Vagina (tissue), 2 donors: ENCODE results near the gene ZFHX3. TPM values are rescaled to one million over a fixed set of nuclear protein-coding genes. Genes with fewer than 3 reads are reported as not detected.

Experiments used
- DNase-seq, 2 donors: peaks; one replicate each; pipeline ENCODE4 v3.0.0-alpha.2; 2017; ENCODE audit errors: extremely low spot score in 2 of 2
- H3K27ac ChIP-seq: fragments of 200-600 bp; sonication (generic); one replicate; pipeline ENCODE4 v1.5.1; 2019
- H3K27me3 ChIP-seq: fragments of 200-600 bp; sonication (generic); one replicate; pipeline ENCODE4 v1.5.1; 2019
- H3K36me3 ChIP-seq, 2 donors: fragments of 200-600 bp; sonication (generic); one replicate each; pipeline ENCODE4 v1.5.1; 2017 to 2019
- H3K4me1 ChIP-seq: fragments of 200-600 bp; sonication (generic); one replicate; pipeline ENCODE4 v1.5.1; 2019
- H3K4me3 ChIP-seq, 2 donors: fragments of 200-600 bp; sonication (generic); 1 replicate in 1 of 2; 2 replicates in 1 of 2; pipeline ENCODE4 v1.5.1; 2016 to 2019
- H3K9me3 ChIP-seq: fragments of 200-600 bp; sonication (generic); one replicate; pipeline ENCODE4 v1.5.1; 2019
- POLR2A ChIP-seq, 2 donors: fragments of 450-650 bp; IDR thresholded peaks; one replicate each; pipeline ENCODE4 v1.6.1; 2017; ENCODE audit warnings: antibody characterized with exemption in 2 of 2, mild to moderate bottlenecking in 2 of 2, moderate library complexity in 2 of 2
- POLR2AphosphoS5 ChIP-seq, 2 donors: sonication (generic); formaldehyde crosslinking; IDR thresholded peaks; one replicate each; pipeline ENCODE4 v1.9.0; 2017; ENCODE audit warnings: antibody characterized with exemption in 2 of 2, mild to moderate bottlenecking in 2 of 2, low read depth in 1 of 2; ENCODE audit not compliant: insufficient read depth in 1 of 2
- intact Hi-C: fragments of 100-400 bp; cut with DNase I; formaldehyde crosslinking; loops from one replicate; pipeline ENCODE4 v1.15.1; 2023
- total RNA-seq: library from RNA; depleted of rRNA; stranded (reverse); fragments of >200 nt; gene quantifications from one replicate; pipeline ENCODE4 v1.2.3, GENCODE V29; 2016
- TF ChIP-seq, protein P1 (sequence below), 3 experiments: fragments of 450-650 bp in 2 of 3; fragments of 200-600 bp in 1 of 3; sonication (generic) in 1 of 3; IDR thresholded peaks; one replicate each; pipeline ENCODE4 v1.5.1; 2017 to 2019; ENCODE audit warnings: antibody characterized with exemption in 3 of 3, mild to moderate bottlenecking in 2 of 3, moderate library complexity in 2 of 3

Gene ZFHX3
- total RNA-seq, 1 donor from 2014 or later = 28.0 TPM

DNA sequence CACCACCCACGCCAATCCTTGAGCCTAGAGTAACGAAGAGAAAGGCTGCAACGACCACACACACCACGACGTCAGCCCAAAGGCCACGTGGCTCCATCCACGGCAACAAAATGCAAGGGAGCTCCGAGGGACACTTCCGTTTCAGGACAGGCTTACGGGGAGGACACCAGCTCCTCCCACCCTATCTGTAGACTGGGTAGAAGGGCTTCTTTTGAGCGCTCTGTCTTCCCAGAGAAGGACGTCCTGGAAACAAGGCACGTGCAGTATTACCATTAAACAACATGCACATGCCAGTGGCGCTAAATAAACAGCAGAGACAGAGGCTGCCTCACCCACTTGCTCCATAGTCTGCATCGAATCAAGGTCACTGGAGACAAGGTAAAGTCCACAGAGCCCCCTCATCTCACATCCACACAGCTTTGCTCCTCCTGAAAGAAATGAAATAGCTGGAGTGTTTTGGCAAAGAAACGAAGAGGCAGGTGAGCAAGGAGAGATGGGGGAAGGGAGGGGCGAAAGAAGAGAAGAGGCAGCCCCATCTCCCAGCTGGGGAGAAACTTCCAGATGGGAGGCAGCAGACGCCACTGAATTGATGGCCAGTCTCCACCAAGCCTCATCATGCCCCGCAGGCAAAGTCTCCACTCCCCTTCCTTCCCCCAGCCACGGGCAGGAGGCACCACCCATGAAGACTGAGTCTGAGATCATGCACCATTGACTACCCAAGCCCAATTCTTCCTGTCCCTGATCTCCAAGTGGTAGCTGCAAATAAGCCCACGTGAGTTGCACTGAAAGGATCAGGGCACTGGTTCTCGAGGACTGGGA, 24.0 kb downstream of the ZFHX3 start:
- H3K4me1 ChIP-seq = peaks cover 54% of the 10 kb centered on the region
- H3K4me3 ChIP-seq = no peak overlapping the region
- no peak overlapping the region for H3K27ac ChIP-seq
- no peaks in the 10 kb centered on the region for H3K9me3 ChIP-seq
- H3K36me3 ChIP-seq = no peaks in the 10 kb centered on the region
- no peaks in the 10 kb centered on the region for H3K27me3 ChIP-seq
- TF ChIP-seq POLR2AphosphoS5 (IDR thresholded peaks at IDR 0.05; ENCODE audit: insufficient read depth in 1 of 2, low read depth in 1 of 2) (no peak), POLR2A (IDR thresholded peaks at IDR 0.05) (no peak)
- TF ChIP-seq, protein P1, sequence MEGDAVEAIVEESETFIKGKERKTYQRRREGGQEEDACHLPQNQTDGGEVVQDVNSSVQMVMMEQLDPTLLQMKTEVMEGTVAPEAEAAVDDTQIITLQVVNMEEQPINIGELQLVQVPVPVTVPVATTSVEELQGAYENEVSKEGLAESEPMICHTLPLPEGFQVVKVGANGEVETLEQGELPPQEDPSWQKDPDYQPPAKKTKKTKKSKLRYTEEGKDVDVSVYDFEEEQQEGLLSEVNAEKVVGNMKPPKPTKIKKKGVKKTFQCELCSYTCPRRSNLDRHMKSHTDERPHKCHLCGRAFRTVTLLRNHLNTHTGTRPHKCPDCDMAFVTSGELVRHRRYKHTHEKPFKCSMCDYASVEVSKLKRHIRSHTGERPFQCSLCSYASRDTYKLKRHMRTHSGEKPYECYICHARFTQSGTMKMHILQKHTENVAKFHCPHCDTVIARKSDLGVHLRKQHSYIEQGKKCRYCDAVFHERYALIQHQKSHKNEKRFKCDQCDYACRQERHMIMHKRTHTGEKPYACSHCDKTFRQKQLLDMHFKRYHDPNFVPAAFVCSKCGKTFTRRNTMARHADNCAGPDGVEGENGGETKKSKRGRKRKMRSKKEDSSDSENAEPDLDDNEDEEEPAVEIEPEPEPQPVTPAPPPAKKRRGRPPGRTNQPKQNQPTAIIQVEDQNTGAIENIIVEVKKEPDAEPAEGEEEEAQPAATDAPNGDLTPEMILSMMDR (IDR thresholded peaks at IDR 0.05) = no peak
- DNase-seq = no peak
- intact Hi-C loops = no loop called here

DNA sequence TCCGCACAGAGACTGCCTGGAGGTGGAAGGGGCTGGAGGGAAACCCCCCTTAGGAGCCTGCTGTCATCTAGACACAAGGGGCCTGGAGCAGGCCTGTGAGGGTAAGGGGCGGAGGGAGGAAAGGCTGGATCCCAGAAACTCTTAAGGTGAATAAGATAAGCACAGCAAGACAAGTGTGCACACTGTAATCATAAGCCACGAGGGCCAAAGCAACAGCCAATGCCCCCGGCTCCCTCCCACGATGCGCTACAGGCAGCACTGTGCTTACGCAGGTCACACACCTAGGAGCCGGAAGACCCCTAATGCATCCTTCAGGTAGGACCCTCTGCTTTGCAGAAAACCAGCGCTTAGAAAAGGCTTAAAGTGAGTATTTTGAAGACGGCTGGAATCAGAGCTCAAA, 24.6 kb downstream of the ZFHX3 start:
- no peak for DNase-seq
- Histone ChIP-seq H3K36me3 (no peaks in the 10 kb centered on the region), H3K4me1 (peaks cover 50% of the 10 kb centered on the region), H3K9me3 (no peaks in the 10 kb centered on the region), H3K27ac (no peak overlapping the region), H3K4me3 (no peak overlapping the region), H3K27me3 (no peaks in the 10 kb centered on the region)
- intact Hi-C loops = no loop called here
- no peak for TF ChIP-seq POLR2AphosphoS5 (IDR thresholded peaks at IDR 0.05; ENCODE audit: insufficient read depth in 1 of 2, low read depth in 1 of 2)
- no peak for TF ChIP-seq POLR2A (IDR thresholded peaks at IDR 0.05)
- TF ChIP-seq, protein P1 (IDR thresholded peaks at IDR 0.05) = no peak

DNA sequence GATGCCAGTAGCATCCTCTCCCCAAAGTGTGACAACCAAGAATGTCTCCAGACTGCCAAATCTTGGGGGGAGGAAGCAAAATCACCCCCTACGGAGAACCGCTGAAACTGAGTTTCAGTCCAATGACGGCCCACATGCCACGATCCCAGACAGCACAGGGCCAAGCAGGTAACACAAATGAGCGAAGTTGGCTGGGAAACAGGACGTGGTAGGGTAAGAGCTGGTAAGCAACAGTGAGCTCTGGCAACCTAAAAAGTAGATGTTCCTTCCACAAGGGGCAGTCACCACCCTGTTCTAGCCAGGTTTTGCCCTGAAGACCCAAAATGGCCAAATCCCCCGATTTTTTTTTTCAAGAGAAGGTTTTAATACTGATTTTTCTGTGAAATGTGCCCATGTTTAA, 25.4 kb downstream of the ZFHX3 start:
- no peaks in the 10 kb centered on the region for H3K27me3 ChIP-seq
- no peak for DNase-seq
- H3K27ac ChIP-seq = no peak overlapping the region
- H3K9me3 ChIP-seq = no peaks in the 10 kb centered on the region
- no peaks in the 10 kb centered on the region for H3K36me3 ChIP-seq
- intact Hi-C loops = no loop called here
- no peak for TF ChIP-seq POLR2A (IDR thresholded peaks at IDR 0.05)
- TF ChIP-seq, protein P1 (IDR thresholded peaks at IDR 0.05) = no peak
- TF ChIP-seq POLR2AphosphoS5 (IDR thresholded peaks at IDR 0.05; ENCODE audit: insufficient read depth in 1 of 2, low read depth in 1 of 2) = no peak
- peaks cover 44% of the 10 kb centered on the region for H3K4me1 ChIP-seq
- no peak overlapping the region for H3K4me3 ChIP-seq

DNA sequence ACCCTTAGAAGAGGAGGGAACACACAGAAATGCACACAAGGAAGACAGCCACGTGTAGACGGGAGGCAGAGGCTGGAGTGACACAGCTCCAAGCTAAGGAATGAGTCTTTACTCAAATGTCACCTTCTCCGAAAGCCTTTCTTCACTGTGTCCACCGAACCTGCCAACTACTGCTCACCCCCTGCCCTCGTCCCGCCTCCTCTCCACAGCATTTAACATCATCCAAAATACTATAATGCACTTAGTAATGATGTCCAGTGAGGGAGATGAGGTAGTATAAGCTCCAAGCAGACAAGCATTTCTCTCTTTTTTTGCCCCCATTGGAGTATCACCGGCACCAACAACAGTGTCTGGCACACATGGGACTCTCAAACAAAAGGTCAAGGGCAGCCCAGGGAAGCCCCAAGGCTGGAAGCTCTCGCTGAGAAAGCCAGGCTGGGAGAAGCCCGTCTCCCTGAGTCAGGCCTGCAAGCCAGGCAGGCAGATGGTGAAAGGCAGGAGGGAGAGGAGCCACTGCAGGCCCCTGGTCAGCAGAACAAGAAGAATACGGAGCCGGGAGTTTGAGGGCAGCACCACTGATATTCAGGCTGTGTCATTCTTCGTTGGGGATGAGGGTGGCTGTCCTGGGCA, 25.9 kb downstream of the ZFHX3 start:
- Histone ChIP-seq H3K4me1 (peaks cover 44% of the 10 kb centered on the region), H3K9me3 (no peaks in the 10 kb centered on the region), H3K27ac (no peak overlapping the region), H3K4me3 (no peak overlapping the region), H3K36me3 (no peaks in the 10 kb centered on the region), H3K27me3 (no peaks in the 10 kb centered on the region)
- no peak for DNase-seq
- TF ChIP-seq POLR2AphosphoS5 (IDR thresholded peaks at IDR 0.05; ENCODE audit: insufficient read depth in 1 of 2, low read depth in 1 of 2) = no peak
- TF ChIP-seq POLR2A (IDR thresholded peaks at IDR 0.05) = no peak
- intact Hi-C loops = no loop called here

DNA sequence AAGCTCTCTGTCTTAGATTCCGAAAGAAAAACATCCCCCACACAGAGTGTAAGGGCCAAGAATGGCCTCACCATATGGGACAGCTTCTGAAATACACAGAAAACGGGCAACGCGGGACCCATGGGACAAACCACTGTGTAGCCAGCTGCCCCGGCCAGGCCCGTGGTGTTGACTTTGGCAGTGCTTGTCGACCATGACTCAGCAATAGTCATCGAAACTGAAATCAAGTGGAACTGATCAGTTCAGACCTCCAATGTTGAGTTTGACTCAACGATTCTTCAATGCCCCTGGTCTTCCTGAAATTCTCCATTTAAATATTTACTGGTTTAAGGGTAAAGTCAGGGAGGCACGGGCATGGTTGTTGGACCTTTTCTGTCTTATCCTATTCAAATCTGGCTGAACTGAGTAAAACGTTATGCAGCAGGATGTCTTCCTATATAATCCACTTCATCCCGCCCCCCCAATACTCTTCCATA, 27.5 kb downstream of the ZFHX3 start:
- Histone ChIP-seq H3K9me3 (no peaks in the 10 kb centered on the region), H3K36me3 (no peaks in the 10 kb centered on the region), H3K4me1 (peaks cover 47% of the 10 kb centered on the region), H3K27ac (no peak overlapping the region), H3K27me3 (no peaks in the 10 kb centered on the region), H3K4me3 (no peak overlapping the region)
- intact Hi-C loops = no loop called here
- TF ChIP-seq POLR2AphosphoS5 (IDR thresholded peaks at IDR 0.05; ENCODE audit: insufficient read depth in 1 of 2, low read depth in 1 of 2) (no peak), POLR2A (IDR thresholded peaks at IDR 0.05) (no peak)
- TF ChIP-seq, protein P1 (IDR thresholded peaks at IDR 0.05) = no peak
- no peak for DNase-seq
